HuH-7.5 (cell line): ENCODE data around the gene LCN2.
A peak's percentile ranks its signal among the peaks of the same experiment; 100 is the strongest.
"Not testable (repeated sequence)": the region's sequence is repeated elsewhere in the genome, so short reads cannot be mapped to it uniquely, and the experiment has no call there.

Experiments
- DNase-seq: peaks from one replicate; pipeline ENCODE4 v3.0.0; 2011; ENCODE audit warnings: low spot score

The LCN2 gene

DNA sequence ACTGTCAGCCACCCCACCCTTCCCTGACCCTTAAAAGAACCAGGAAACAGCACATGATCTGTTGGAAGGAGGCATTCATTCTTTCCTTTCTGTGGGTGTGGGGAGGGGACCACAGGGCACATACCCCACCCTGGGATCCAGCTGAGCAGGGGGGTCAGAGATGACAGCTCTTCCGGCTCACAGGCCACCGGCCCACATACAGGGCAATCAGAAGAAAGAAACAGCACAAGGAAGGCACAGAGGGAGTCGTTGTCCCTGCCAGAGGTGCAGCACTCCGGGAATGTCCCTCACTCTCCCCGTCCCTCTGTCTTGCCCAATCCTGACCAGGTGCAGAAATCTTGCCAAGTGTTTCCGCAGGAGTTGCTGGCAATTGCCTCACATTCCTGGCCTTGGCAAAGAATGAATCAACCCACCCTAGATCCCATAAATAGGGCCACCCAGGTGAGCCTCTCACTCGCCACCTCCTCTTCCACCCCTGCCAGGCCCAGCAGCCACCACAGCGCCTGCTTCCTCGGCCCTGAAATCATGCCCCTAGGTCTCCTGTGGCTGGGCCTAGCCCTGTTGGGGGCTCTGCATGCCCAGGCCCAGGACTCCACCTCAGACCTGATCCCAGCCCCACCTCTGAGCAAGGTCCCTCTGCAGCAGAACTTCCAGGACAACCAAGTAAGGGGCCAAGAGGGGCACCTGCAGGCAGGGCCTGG, at the start of gene LCN2:
Gene LCN2, plus strand, starts transcription at position 453 of the 701 bp plus-strand sequence. Its CDS starts 73 bp downstream, at position 526.
- no peak for DNase-seq

DNA sequence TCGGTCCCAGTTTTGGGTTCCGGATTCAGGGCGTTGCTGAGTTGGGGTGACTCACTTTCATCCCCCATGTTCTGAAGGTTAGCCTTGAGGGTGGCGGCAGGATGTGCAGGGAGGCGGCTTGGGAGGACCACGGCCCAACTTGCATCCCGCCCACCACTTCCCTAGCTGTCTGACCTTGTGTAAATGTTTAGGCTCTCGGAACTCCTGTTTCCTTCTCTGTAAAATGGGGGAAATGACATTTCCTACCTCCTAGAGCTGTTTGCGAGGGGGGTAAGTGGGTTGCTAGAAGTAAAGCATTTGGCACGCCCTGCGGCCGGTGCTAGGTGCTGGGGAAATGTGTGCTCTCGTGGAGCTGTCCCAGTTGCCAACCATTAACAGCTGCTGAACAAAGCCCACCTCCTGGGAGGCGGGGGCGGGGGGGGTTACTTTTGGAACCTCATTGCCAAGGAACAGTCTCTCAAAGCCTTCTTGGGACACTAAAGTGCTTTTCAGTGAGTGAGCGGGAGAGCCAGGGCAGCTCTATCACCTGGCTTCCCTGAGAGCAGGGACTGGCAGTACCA, 49.2 kb upstream of the LCN2 start:
- DNase-seq: no peak

DNA sequence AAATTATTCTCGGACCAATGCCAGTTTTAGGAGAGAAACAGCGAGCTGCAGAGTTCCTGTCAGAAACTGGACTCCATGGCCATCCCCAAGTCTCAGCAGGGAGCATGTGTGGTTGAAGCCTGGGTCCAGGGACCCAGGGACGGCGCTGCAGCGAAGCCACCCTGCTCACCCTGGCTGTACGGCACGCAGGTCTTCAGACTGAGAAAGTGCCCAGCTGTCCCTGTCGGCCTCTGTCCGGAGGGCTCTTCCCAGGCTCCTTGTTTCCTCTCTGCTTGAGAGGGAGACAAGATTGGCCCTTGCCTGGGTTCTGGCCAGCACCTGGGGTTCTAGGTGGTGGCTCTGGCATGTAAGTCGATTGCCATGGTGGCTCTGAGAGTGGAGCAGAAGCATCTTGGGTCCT, 48.7 kb upstream of the LCN2 start:
- DNase-seq: no peak

DNA sequence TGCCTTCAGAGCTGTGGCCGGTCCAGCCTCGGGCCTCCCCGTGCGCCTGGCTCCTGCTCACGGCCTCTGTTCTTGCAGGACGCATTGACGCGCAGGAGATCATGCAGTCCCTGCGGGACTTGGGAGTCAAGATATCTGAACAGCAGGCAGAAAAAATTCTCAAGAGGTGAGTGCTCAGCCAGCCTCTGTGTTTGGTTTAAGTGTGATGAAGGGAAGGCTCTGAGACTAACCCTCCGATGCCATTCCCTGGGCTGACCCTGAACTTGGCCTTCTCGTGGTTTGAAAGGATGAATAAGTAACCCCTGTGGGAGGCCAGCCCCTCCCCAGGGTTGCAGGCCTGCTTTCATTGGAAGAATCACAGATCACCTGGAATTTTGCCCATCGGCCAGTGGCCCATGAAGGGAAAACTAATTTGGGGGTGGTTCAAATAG, 48.0 kb upstream of the LCN2 start:
- no peak for DNase-seq

DNA sequence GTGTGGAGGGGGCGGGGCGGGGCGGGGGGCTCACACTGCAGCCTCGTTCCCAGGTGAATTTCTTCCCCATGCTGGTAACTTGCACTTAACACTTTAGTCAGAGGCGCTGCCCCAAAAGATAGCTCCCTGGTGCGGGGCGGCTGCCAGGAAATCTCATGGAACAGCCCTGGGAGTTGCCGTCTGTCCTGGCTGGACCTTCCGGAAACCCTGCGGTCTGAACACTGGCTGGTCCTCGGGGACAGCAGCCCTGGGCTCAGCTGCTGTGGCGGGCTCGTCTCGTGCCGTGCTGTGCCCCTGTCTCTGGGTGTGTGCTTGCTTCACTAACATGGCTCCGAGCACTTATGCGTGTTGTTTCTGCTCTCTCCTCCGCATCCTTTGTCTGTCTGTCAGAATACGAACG, 47.6 kb upstream of the LCN2 start:
- no peak for DNase-seq

DNA sequence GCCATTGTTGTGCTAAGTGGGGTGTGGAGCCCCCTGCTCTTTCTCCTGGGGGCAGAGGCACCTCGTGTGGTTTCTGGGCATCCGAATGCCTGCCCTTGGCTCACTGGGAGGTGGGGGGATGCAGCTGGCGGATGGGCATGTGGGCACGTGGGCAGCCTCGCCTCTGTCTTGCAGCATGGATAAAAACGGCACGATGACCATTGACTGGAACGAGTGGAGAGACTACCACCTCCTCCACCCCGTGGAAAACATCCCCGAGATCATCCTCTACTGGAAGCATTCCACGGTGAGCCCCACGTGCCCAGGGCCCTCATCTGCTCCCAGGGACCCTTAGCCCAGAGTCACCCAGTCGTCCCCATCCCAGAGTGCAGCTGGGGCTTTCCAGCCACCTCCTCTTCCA, 47.1 kb upstream of the LCN2 start:
- DNase-seq: no peak

DNA sequence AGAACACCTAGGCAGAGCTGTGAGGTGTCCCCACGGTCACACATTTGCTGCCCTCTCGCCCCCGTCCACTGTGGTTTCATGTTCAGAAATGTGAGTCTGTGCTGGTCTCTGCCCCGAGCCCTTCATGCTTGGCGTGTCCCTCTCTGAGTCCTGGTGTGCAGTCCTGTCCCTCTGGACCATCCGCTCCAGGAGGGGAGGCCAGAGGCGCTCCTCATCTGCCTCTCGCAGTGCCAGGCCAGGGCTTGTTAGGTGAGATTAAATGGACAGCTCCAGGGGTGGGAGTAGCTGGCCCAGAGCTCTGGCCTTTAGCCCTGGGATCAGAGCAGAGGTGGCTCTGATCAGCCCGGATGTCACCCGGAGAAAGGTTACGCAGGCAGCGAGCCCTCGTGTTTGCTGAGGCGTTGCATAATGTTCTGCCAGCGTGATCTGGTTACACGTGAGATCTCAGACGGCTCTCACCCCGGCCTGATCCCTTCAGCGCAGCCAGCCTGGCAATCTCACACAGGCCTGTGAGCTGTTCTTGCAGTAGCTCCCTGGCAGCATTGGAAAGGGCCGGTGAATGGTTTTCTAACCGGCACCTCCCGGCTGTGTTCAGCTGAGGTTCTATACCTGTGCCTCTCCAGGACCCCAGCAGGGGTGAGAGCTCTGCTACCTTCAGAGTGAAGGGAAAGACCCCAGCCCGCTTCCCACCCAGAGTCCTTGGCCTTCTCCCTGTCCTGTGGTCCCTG, 46.2 kb upstream of the LCN2 start:
- peak; percentile 77 for DNase-seq

DNA sequence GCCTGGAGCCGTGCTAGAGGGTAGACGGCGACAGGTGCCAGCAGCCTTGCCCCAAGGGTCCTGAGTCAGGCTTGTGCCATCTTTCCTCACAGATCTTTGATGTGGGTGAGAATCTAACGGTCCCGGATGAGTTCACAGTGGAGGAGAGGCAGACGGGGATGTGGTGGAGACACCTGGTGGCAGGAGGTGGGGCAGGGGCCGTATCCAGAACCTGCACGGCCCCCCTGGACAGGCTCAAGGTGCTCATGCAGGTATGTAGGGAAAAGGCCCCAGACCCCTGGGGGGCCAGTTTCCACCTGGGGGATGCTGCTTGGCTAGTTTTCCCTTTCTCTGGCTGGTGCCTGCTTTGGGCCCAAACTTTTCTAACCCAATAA, 45.7 kb upstream of the LCN2 start:
- no peak for DNase-seq

DNA sequence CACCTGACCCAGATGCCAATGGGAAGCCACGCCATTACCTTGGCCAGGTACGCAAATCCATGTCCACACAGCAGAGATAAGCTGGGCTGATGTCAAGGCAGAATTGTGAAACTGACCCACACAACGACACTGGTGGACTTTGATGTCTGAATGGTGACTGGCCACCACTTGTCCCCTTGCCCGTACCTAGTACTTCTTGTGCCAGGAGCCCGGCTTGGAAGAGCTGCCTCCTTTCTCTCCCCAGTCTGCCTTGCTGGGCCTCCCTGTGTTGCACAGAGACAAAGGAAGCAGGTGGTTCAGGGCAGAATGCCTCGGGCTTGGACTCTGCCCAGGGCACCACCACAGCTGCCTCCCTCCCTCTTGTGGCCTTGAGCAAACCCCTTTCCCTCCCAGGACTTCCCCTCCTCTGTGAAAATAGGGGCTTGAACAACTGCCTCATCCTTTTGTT, 45.1 kb upstream of the LCN2 start:
- peak; percentile 38 for DNase-seq

DNA sequence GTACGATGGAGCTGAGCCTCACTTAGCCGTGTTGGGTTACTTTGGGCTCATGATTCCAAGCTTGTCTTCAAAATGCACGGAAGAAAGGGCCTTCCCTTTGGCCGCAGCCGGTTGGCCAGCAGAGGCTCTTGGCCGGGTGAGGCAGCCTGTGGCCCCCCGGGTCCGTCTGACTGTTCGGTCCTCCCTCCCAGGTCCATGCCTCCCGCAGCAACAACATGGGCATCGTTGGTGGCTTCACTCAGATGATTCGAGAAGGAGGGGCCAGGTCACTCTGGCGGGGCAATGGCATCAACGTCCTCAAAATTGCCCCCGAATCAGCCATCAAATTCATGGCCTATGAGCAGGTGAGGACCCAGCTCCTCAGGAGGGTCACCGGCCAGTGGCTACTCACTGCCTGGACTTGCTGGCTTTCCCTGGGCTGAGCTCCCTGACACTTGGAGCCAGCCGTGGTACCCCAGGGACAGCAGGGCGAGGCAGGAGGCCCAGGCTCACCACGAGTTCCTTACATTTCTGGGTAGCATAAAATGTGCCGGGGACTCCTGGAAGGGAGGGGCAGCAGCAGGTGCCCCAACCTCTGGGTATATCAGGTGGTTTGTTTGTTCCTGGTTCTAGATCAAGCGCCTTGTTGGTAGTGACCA, 43.6 kb upstream of the LCN2 start:
- no peak for DNase-seq

DNA sequence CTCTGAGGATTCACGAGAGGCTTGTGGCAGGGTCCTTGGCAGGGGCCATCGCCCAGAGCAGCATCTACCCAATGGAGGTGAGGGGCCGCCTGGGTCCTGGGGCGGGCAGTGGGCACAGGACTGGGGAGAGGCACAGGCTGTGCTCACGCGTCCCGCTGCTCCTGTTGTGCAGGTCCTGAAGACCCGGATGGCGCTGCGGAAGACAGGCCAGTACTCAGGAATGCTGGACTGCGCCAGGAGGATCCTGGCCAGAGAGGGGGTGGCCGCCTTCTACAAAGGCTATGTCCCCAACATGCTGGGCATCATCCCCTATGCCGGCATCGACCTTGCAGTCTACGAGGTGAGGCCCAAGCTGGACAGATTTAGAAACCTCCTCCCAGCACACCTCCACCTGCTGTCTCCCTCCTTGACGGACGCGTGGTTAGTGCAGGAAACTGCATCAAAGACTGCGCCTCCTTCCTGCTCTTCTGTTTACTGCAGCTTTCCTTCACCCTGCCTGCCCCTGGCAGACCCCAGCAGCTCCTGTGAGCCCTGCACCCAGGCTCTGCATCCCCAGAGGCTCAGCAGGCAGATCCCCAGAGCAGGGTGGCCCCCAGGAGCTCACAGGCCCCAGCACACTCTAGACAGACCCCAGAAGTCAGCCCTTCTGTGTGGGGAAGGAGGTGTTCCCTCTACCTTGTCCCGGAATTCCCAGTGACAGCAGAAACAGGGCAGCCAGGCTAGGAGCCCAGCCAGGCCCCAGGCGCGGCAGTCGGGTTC, 42.9 kb upstream of the LCN2 start:
- no peak for DNase-seq

DNA sequence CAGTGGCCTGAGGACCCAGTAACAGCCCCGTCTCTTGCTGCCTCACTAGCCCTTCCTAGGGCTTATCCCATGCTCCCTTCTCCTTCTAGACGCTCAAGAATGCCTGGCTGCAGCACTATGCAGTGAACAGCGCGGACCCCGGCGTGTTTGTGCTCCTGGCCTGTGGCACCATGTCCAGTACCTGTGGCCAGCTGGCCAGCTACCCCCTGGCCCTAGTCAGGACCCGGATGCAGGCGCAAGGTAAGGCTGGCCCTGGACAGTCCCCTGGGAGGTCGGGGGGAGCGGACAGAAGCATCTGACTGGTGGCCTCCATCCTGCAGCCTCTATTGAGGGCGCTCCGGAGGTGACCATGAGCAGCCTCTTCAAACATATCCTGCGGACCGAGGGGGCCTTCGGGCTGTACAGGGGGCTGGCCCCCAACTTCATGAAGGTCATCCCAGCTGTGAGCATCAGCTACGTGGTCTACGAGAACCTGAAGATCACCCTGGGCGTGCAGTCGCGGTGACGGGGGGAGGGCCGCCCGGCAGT, 42.2 kb upstream of the LCN2 start:
- DNase-seq: no peak

DNA sequence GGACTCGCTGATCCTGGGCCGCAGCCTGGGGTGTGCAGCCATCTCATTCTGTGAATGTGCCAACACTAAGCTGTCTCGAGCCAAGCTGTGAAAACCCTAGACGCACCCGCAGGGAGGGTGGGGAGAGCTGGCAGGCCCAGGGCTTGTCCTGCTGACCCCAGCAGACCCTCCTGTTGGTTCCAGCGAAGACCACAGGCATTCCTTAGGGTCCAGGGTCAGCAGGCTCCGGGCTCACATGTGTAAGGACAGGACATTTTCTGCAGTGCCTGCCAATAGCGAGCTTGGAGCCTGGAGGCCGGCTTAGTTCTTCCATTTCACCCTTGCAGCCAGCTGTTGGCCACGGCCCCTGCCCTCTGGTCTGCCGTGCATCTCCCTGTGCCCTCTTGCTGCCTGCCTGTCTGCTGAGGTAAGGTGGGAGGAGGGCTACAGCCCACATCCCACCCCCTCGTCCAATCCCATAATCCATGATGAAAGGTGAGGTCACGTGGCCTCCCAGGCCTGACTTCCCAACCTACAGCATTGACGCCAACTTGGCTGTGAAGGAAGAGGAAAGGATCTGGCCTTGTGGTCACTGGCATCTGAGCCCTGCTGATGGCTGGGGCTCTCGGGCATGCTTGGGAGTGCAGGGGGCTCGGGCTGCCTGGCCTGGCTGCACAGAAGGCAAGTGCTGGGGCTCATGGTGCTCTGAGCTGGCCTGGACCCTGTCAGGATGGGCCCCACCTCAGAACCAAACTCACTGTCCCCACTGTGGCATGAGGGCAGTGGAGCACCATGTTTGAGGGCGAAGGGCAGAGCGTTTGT, 41.6 kb upstream of the LCN2 start:
- no peak for DNase-seq

DNA sequence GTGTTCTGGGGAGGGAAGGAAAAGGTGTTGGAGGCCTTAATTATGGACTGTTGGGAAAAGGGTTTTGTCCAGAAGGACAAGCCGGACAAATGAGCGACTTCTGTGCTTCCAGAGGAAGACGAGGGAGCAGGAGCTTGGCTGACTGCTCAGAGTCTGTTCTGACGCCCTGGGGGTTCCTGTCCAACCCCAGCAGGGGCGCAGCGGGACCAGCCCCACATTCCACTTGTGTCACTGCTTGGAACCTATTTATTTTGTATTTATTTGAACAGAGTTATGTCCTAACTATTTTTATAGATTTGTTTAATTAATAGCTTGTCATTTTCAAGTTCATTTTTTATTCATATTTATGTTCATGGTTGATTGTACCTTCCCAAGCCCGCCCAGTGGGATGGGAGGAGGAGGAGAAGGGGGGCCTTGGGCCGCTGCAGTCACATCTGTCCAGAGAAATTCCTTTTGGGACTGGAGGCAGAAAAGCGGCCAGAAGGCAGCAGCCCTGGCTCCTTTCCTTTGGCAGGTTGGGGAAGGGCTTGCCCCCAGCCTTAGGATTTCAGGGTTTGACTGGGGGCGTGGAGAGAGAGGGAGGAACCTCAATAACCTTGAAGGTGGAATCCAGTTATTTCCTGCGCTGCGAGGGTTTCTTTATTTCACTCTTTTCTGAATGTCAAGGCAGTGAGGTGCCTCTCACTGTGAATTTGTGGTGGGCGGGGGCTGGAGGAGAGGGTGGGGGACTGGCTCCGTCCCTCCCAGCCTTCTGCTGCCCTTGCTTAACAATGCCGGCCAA, 40.8 kb upstream of the LCN2 start:
- DNase-seq: no peak

DNA sequence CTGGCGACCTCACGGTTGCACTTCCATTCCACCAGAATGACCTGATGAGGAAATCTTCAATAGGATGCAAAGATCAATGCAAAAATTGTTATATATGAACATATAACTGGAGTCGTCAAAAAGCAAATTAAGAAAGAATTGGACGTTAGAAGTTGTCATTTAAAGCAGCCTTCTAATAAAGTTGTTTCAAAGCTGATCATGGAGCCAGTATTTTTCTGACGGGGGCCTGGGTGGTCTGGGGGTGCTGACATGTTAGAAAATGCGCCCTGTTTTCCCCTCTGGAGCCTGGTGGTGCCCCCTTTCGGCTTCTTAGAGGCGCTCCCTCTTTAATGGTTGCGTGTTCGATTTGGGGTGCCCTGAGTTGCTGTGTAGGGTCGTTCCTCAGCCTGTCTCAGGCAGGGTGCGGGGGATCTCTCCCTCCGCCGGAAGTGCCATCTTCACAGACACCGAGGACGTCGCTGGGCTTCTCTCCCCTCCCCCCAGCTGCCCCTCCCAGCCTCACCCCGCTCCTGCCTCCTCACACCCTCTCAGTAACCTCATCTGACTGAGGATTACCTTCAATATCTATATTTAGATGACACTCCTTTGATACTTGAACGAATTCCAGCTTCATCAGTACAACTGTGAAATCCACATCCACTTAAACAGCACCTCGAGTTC, 40.1 kb upstream of the LCN2 start:
- no peak for DNase-seq

DNA sequence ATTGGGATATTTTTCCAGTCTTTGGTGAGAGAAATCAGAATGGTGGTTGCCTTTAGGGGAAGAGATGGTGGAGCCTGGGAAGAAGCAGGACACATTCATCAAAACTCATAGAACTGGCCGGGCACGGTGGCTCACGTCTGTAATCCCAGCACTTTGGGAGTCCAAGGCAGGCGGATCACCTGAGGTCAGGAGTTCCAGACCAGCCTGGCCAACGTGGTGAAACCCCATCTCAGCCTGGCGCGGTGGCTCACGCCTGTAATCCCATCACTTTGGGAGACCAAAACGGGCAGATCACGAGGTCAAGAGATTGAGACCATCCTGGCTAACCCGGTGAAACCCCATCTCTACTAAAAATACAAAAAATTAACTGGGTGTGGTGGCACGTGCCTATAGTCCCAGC, 37.5 kb upstream of the LCN2 start:
- DNase-seq: not testable (repeated sequence)

DNA sequence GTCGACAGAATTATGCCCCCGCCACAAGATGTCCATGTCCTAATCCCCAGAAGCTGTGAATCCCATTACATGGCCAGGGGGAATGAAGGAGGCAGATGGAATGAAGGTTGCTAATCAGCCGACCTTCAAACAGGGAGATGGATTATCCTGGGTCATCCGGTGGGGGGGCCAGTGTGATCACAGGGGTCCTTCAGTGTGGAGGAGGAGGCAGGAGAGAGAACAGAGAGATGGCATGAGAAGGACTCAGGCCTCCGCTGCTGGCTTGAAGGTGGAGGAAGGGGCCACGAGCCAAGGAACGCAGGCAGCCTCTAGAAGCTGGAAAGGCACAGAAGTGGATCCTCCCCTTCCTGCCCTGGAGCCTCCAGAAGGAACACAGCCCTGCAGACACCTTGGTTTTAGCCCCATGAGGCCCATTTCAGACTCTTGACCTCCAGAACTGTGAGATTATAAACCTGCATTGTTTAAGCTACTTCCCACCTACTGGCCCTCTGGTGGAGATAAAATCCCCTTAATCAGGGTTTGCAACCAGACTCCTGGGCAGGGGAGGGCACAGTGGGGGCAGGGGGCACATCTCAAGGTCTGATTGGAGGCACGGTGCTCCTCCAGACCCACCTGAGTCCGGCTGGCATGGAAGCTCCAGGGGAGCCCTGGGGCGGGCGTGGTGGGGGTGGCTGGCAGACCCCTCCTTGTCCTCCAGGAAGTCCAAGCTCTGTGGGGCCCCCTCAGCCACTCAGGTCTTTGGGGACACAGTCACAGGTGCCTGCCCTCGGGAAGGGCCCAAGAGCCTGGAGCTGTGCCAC, 35.5 kb upstream of the LCN2 start:
- DNase-seq: no peak

DNA sequence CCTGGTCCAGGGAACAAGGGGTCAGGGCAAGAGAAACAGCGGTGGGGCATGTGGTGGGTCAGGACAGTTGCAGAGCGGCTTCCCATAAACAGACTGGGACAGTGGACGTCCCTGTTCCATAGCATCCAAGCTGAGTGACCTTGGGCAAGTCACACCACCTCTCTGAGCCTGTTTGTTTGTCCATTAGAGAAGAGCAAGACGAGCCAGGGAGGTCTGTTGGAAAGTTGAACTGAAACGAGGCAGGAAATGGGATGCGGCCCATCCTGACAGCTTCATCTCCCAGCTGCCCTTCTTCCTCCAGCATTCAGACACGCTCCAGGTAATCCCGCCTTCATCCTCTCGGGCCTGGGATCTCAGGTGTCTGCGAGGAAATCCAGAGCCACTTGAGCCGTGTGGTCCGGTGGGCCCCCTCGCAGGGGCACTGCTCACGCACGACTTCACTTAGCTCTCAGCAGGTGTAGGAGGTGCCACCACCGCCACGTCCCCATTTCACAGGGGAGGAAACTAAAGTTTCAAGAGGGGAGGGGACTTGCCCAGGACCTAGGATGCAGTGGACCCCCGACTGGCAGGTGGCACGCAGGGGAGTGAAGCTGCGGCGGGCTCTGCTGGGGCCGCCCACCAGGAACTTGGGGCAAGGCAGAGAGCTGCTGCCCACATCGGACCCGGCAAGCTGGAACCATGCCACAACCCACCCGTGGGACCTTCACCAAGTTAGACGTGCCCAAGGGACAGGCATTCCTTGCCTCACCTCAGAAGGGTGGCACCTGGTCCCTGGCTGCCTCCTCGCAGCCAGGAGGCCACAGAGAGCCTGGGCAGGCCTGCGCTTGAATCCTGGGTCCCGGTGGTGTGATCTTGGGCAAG, 34.7 kb upstream of the LCN2 start:
- no peak for DNase-seq
